ENCODE measurements around the gene ADGRF3.

ADGRF3 gene

DNA sequence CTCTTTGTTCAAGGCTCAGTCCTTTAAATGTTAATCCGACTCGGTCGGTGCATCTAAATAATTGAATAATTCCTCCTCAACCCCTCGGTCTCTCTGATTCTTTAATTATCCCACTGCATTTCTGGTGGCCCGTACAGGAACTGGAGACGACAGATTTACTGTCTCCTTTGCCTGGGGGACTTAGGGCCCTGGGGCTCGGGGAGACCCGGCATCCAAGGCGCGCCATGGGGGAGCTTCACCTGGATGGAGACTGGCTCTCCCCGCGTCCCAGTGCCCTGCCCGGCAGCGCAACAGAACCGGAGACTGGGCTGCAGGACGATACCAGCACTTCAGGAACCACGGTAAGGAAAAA is 48.3 kb downstream of the ADGRF3 start:
- Histone ChIP-seq H3K36me3 (ENCODE audit: insufficient read depth, low read depth, low read length) (no peaks in the 10 kb centered on the region), H3K9ac (ENCODE audit: low read depth, low read length) (peak overlapping the region; percentile 82; the same call in 1 of the 2 replicates), H3K4me3 (ENCODE audit: low read length) (peak overlapping the region; percentile 88), H3K27me3 (ENCODE audit: insufficient read depth, low read length) (peaks cover 40% of the 10 kb centered on the region), H3K4me1 (ENCODE audit: insufficient read depth, low read length) (peaks cover 19% of the 10 kb centered on the region; the same call in 1 of the 2 replicates), H3K9me3 (ENCODE audit: insufficient read depth, low read depth, low read length) (no peaks in the 10 kb centered on the region), H3K27ac (ENCODE audit: low read length) (no peak overlapping the region)

DNA sequence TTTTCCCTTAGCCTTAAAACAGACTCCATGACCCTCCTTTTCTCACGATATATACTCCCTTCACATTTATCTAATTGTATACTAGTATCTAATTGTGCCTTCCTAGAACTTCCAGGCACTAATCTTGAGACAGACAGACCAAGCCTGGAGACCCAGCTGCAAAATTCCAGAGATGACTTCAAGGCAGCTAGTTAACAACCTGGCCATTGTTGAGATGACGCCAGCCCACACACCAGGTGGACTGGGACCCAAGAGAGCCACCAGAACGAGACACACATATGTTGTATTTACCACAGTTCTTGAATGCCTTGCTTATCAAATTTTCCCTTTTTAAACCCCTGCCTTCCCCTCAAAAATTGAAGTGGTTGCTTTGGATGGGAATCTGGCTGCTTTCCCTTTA is 49.5 kb downstream of the ADGRF3 start:
- H3K4me3 ChIP-seq (ENCODE audit: low read length): no peak overlapping the region
- H3K9ac ChIP-seq (ENCODE audit: low read depth, low read length): no peak overlapping the region
- peaks cover 19% of the 10 kb centered on the region; the same call in 1 of the 2 replicates for H3K4me1 ChIP-seq (ENCODE audit: insufficient read depth, low read length)
- H3K9me3 ChIP-seq (ENCODE audit: insufficient read depth, low read depth, low read length): no peaks in the 10 kb centered on the region
- H3K27me3 ChIP-seq (ENCODE audit: insufficient read depth, low read length): peaks cover 40% of the 10 kb centered on the region
- H3K36me3 ChIP-seq (ENCODE audit: insufficient read depth, low read depth, low read length): no peaks in the 10 kb centered on the region
- H3K27ac ChIP-seq (ENCODE audit: low read length): no peak overlapping the region

DNA sequence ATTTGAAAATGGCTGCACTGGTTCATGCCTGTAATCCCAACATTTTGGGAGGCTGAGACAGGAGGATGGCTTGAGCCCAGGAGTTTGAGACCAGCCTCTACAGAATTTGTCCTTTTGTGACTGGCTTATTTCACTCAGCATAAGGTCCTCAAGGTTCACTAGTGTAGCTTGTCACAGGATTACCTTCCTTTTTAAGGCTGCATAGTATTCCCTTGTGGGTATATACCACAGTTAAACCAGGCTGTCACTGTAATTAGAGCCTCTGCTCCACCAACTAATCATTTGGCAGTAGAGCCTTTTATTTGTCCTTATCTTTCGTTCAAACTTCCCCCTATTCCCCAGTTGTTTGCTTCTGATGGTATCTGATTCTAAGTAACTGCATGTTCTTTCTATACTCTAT is 51.1 kb downstream of the ADGRF3 start:
- peaks cover 8% of the 10 kb centered on the region; the same call in 1 of the 2 replicates for H3K4me1 ChIP-seq (ENCODE audit: insufficient read depth, low read length)
- H3K27ac ChIP-seq (ENCODE audit: low read length): no peak overlapping the region
- no peaks in the 10 kb centered on the region for H3K36me3 ChIP-seq (ENCODE audit: insufficient read depth, low read depth, low read length)
- no peak overlapping the region for H3K4me3 ChIP-seq (ENCODE audit: low read length)
- no peak overlapping the region for H3K9ac ChIP-seq (ENCODE audit: low read depth, low read length)
- no peaks in the 10 kb centered on the region for H3K9me3 ChIP-seq (ENCODE audit: insufficient read depth, low read depth, low read length)
- peaks cover 31% of the 10 kb centered on the region for H3K27me3 ChIP-seq (ENCODE audit: insufficient read depth, low read length)

DNA sequence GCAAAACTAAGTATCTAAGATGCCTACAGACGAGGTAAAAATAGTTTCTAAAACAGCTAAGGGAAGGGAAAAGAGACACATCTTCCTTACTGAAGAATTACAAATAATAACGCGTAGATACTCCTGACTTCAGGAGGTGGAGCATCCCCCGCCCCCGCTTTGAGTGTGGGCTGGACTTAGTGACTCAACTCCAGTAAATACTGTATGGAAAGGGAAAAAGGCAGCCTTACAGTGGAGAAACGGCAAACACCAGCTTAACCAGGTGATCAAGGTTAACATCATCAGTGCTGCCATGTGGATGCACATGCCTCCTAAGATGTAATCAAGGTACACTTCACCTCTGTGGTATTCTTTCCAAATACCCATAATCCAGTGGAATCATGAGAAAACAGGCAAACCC is 53.9 kb downstream of the ADGRF3 start:
- H3K9me3 ChIP-seq (ENCODE audit: insufficient read depth, low read depth, low read length): no peaks in the 10 kb centered on the region
- H3K27ac ChIP-seq (ENCODE audit: low read length): no peak overlapping the region
- H3K27me3 ChIP-seq (ENCODE audit: insufficient read depth, low read length): peaks cover 9% of the 10 kb centered on the region
- peaks cover 7% of the 10 kb centered on the region for H3K36me3 ChIP-seq (ENCODE audit: insufficient read depth, low read depth, low read length)
- H3K9ac ChIP-seq (ENCODE audit: low read depth, low read length): no peak overlapping the region
- H3K4me3 ChIP-seq (ENCODE audit: low read length): no peak overlapping the region
- H3K4me1 ChIP-seq (ENCODE audit: insufficient read depth, low read length): peaks cover under 1% of the 10 kb centered on the region; the same call in 1 of the 2 replicates

DNA sequence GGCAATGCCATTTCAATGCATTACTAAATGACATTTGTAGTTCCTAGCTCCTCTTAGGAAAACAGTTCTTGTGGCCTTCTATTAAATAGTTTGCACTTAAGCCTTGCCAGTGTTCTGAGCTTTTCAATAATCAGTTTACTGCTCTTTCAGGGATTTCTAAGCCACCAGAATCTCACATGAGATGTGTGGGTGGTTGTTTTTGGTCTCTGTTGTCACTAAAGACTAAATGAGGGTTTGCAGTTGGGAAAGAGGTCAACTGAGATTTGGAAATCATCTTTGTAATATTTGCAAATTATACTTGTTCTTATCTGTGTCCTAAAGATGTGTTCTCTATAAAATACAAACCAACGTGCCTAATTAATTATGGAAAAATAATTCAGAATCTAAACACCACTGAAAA is 56.6 kb downstream of the ADGRF3 start:
- Histone ChIP-seq H3K9me3 (ENCODE audit: insufficient read depth, low read depth, low read length) (no peaks in the 10 kb centered on the region), H3K36me3 (ENCODE audit: insufficient read depth, low read depth, low read length) (peaks cover 19% of the 10 kb centered on the region), H3K4me1 (ENCODE audit: insufficient read depth, low read length) (no peaks in the 10 kb centered on the region), H3K27me3 (ENCODE audit: insufficient read depth, low read length) (no peaks in the 10 kb centered on the region), H3K4me3 (ENCODE audit: low read length) (no peak overlapping the region), H3K9ac (ENCODE audit: low read depth, low read length) (no peak overlapping the region), H3K27ac (ENCODE audit: low read length) (no peak overlapping the region)

DNA sequence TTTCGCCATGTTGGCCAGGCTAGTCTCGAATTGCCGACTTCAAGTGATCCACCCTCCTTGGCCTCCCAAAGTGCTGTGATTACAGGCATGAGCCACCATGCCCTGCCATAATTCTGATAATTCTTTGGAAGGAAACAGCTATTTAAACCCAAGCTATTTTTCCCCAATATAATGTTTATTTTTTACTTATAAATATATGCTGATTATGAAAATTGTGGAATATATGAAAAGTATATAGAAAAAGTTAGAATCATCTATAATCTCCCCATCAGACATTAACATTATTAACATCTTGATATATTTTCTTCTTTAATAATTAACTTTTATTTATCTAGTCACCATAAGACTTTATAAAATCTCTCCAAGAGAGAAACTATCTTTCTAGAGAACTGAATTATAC is 60.7 kb downstream of the ADGRF3 start:
- no peaks in the 10 kb centered on the region for H3K27me3 ChIP-seq (ENCODE audit: insufficient read depth, low read length)
- H3K4me3 ChIP-seq (ENCODE audit: low read length): no peak overlapping the region
- H3K4me1 ChIP-seq (ENCODE audit: insufficient read depth, low read length): no peaks in the 10 kb centered on the region

DNA sequence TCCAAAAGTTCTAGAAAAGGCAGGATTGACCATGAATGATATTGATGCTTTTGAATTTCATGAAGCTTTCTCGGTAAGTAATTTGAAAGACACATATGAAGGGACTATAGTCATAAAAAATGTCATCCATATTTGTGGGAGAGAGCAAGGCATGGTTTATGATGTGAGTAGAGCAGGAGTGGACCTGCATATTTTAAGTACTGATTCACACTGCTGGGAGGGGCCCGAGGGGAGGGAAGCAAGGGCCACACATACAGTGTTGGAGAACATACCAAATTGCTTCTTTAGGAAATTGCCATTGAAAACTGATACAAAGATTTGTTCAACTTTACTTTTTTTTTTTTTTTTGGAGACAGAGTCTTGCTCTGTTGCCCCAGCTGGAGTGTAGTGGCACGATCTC is 62.5 kb downstream of the ADGRF3 start:
- Histone ChIP-seq H3K4me1 (ENCODE audit: insufficient read depth, low read length) (no peaks in the 10 kb centered on the region), H3K9ac (ENCODE audit: low read depth, low read length) (no peak overlapping the region), H3K36me3 (ENCODE audit: insufficient read depth, low read depth, low read length) (peaks cover 59% of the 10 kb centered on the region), H3K9me3 (ENCODE audit: insufficient read depth, low read depth, low read length) (no peaks in the 10 kb centered on the region), H3K27ac (ENCODE audit: low read length) (no peak overlapping the region), H3K27me3 (ENCODE audit: insufficient read depth, low read length) (no peaks in the 10 kb centered on the region), H3K4me3 (ENCODE audit: low read length) (no peak overlapping the region)

More for the DNA sequence above, 60.7 kb downstream of the ADGRF3 start:
- Histone ChIP-seq H3K36me3 (ENCODE audit: insufficient read depth, low read depth, low read length) (peaks cover 48% of the 10 kb centered on the region), H3K9me3 (ENCODE audit: insufficient read depth, low read depth, low read length) (no peaks in the 10 kb centered on the region), H3K27ac (ENCODE audit: low read length) (no peak overlapping the region), H3K9ac (ENCODE audit: low read depth, low read length) (no peak overlapping the region)

DNA sequence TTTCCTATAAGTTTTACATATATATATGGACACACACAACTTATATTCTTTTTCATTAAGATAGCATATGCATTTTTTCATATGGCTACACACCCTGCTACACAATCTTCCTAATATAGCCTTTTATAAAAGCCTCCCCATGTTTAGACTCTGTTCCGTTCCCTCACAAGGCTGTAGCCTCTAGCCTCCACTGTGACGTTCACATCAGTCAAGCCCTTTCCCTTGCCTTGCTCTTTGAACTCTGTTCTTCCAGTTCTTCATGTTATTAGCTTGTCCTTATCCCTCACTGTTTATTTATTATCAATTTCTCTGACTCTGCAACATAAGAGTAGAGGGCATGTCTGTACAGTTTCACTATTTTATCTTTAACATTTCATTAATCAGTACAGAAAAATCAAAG is 63.0 kb downstream of the ADGRF3 start:
- no peak overlapping the region for H3K9ac ChIP-seq (ENCODE audit: low read depth, low read length)
- peaks cover 64% of the 10 kb centered on the region for H3K36me3 ChIP-seq (ENCODE audit: insufficient read depth, low read depth, low read length)
- no peaks in the 10 kb centered on the region for H3K27me3 ChIP-seq (ENCODE audit: insufficient read depth, low read length)
- H3K27ac ChIP-seq (ENCODE audit: low read length): no peak overlapping the region
- H3K4me3 ChIP-seq (ENCODE audit: low read length): no peak overlapping the region
- no peaks in the 10 kb centered on the region for H3K9me3 ChIP-seq (ENCODE audit: insufficient read depth, low read depth, low read length)
- no peaks in the 10 kb centered on the region for H3K4me1 ChIP-seq (ENCODE audit: insufficient read depth, low read length)

DNA sequence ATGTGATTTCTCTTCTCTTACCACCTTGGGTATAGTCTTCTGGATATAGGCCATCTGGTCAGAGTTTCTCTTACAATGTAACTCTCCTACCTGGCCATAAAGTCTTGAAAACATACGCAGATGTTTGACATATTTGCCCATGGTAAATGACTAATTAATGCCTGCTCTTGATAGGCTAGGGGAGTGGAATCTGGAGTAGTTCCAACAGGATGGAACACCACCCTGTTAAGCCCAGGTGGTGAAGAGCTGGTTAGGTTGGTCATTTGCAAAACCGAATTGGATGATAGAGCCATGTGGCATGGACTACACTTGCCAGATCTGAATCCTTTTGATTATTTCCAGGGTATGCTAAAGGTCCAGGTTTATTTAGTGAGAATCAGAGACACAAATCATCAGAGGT is 65.4 kb downstream of the ADGRF3 start:
- no peaks in the 10 kb centered on the region for H3K27me3 ChIP-seq (ENCODE audit: insufficient read depth, low read length)
- no peaks in the 10 kb centered on the region for H3K4me1 ChIP-seq (ENCODE audit: insufficient read depth, low read length)
- no peak overlapping the region for H3K9ac ChIP-seq (ENCODE audit: low read depth, low read length)
- no peak overlapping the region for H3K4me3 ChIP-seq (ENCODE audit: low read length)
- H3K27ac ChIP-seq (ENCODE audit: low read length): no peak overlapping the region
- peaks cover 68% of the 10 kb centered on the region for H3K36me3 ChIP-seq (ENCODE audit: insufficient read depth, low read depth, low read length)
- no peaks in the 10 kb centered on the region for H3K9me3 ChIP-seq (ENCODE audit: insufficient read depth, low read depth, low read length)

DNA sequence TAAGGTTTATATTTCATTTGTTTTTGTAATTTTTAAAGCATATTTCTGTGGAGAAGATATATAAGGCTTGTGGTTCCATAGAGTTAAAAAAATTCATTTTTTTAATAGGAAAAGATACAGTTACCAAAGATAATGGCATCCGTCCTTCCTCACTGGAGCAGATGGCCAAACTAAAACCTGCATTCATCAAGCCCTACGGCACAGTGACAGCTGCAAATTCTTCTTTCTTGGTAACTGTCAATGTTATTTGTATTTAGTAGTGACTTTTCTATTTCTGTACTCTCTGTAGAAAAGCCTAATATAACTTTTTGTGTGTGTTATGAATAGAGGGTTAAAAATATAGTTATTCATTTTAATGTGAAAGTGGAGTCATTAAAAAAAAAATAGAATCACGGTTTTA is 66.7 kb downstream of the ADGRF3 start:
- H3K9me3 ChIP-seq (ENCODE audit: insufficient read depth, low read depth, low read length): no peaks in the 10 kb centered on the region
- H3K9ac ChIP-seq (ENCODE audit: low read depth, low read length): no peak overlapping the region
- H3K4me1 ChIP-seq (ENCODE audit: insufficient read depth, low read length): no peaks in the 10 kb centered on the region
- H3K4me3 ChIP-seq (ENCODE audit: low read length): no peak overlapping the region
- H3K27ac ChIP-seq (ENCODE audit: low read length): no peak overlapping the region
- H3K36me3 ChIP-seq (ENCODE audit: insufficient read depth, low read depth, low read length): peaks cover 70% of the 10 kb centered on the region
- H3K27me3 ChIP-seq (ENCODE audit: insufficient read depth, low read length): no peaks in the 10 kb centered on the region

DNA sequence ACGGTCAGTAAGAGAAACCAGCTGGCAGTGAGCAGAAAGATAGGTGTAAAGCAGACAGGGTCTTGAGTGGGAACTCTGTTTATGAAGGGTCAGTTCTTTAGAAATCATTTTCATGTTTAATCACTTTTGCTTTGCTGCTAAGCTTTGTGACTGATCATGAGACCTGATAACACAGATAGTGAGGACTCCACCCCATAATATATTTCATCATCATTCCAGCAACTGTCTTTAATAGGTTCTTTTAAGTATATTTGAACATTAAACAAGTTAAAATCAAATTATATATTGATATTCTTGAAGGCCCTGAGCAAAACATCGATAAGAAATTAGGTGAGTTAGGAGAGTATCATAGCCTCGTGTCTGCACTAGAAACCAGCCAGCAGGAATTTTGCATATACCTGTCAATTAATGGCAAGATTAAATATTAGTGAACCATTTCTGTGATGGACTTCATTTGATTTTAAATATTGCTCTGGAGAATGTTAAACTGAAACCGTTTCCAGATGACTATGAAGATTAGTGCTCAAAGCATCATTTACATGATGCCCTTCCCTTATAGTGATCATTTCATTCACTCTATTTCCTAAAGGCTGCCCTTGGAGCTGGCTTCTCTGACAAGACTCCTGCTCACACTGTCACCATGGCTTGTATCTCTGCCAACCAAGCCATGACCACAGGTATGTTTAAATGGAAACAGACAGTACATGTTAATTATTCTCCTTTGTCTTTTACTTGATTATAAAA is 69.9 kb downstream of the ADGRF3 start:
- Histone ChIP-seq H3K4me3 (ENCODE audit: low read length) (no peak overlapping the region), H3K36me3 (ENCODE audit: insufficient read depth, low read depth, low read length) (peaks cover 65% of the 10 kb centered on the region), H3K4me1 (ENCODE audit: insufficient read depth, low read length) (no peaks in the 10 kb centered on the region), H3K9ac (ENCODE audit: low read depth, low read length) (no peak overlapping the region), H3K9me3 (ENCODE audit: insufficient read depth, low read depth, low read length) (no peaks in the 10 kb centered on the region), H3K27ac (ENCODE audit: low read length) (no peak overlapping the region), H3K27me3 (ENCODE audit: insufficient read depth, low read length) (no peaks in the 10 kb centered on the region)

DNA sequence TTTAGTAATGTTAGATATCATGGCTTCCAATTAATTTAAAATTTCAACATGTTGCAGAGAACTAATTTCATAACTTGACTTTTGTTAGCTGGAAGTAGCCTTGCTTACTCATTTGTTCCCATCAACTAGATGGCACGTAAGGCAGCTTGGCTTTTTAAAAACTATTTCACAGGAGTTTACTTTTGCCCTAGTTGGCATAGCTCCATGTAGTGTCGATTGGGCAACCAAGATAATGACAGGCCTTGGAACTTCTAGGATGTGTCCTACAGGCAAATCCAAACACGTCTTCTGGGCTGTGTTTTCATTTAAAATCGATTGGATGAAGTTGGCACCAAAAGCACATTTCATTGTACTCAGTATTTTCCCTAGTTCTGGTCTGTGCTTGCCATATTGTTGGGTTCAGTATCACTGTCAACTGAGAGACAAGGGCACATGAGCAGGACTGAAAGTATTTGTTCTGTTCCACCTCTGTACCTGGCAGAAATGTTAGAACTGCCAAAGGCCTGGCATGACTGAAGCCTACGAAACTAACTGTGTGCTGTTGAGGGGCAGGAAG is 72.5 kb downstream of the ADGRF3 start:
- no peak overlapping the region for H3K27ac ChIP-seq (ENCODE audit: low read length)
- H3K9me3 ChIP-seq (ENCODE audit: insufficient read depth, low read depth, low read length): no peaks in the 10 kb centered on the region
- no peak overlapping the region for H3K4me3 ChIP-seq (ENCODE audit: low read length)
- no peaks in the 10 kb centered on the region for H3K27me3 ChIP-seq (ENCODE audit: insufficient read depth, low read length)
- no peaks in the 10 kb centered on the region for H3K4me1 ChIP-seq (ENCODE audit: insufficient read depth, low read length)
- H3K9ac ChIP-seq (ENCODE audit: low read depth, low read length): no peak overlapping the region
- H3K36me3 ChIP-seq (ENCODE audit: insufficient read depth, low read depth, low read length): peaks cover 44% of the 10 kb centered on the region
